Breast epithelium (tissue), 3 donors: ENCODE results near the gene VTI1B.

Experiments used
- CTCF ChIP-seq, 3 donors: fragments of 450-650 bp; IDR thresholded peaks; one replicate each; pipeline ENCODE4 v1.5.1; 2016 to 2017; ENCODE audit warnings: antibody characterized with exemption in 3 of 3, mild to moderate bottlenecking in 3 of 3, moderate library complexity in 3 of 3
- POLR2A ChIP-seq: fragments of 450-650 bp; IDR thresholded peaks from one replicate; pipeline ENCODE4 v1.6.1; 2016; ENCODE audit warnings: antibody characterized with exemption, mild to moderate bottlenecking, moderate library complexity

- TF ChIP-seq CTCF (IDR thresholded peaks at IDR 0.05) (no peak), POLR2A (no peak)
Measured at GRCh38 chr14:67638642-67639041, 35.8 kb downstream of the VTI1B start.
